B cell (primary cell): ENCODE results near the gene PANK3. TPM values are rescaled to one million over a fixed set of nuclear protein-coding genes. Genes with fewer than 3 reads are reported as not detected.

Experiments
- ATAC-seq: fragments of 200-7000 bp; cut with Tn5 transposase; one replicate; pipeline ENCODE4 v1.10.0; 2021; ENCODE audit warnings: low read depth, mild to moderate bottlenecking, moderate number of reproducible peaks, moderate library complexity
- CTCF ChIA-PET: fragments of 350-600 bp; sonication (Branson Sonifier 250); formaldehyde crosslinking; loops from one replicate; lab custom pipeline; 2021; ENCODE audit warnings: antibody characterized with exemption, inconsistent platforms; lab: Charles Lee
- POLR2A ChIA-PET: fragments of 350-600 bp; sonication (Branson Sonifier 250); formaldehyde crosslinking; loops from one replicate; lab custom pipeline; 2021; ENCODE audit warnings: antibody characterized with exemption; lab: Charles Lee
- DNase-seq: peaks from one replicate; pipeline ENCODE4 v3.0.0; 2013
- H2AFZ ChIP-seq: 2 replicates; pipeline ENCODE4 v1.6.1; 2012; ENCODE audit warnings: mild to moderate bottlenecking, low read depth, low read length; ENCODE audit not compliant: insufficient read depth, poor library complexity, severe bottlenecking
- H3K27ac ChIP-seq, 2 donors: 1 replicate in 1 of 2; 2 replicates in 1 of 2; pipeline ENCODE4 v1.5.1; 2012 to 2013; ENCODE audit warnings: low read length in 2 of 2, mild to moderate bottlenecking in 2 of 2, moderate library complexity in 1 of 2
- H3K27me3 ChIP-seq, 4 experiments: fragments of 200-600 bp in 1 of 4; sonication (generic) in 1 of 4; replicated peaks in 1 of 4; 1 replicate in 2 of 4; 2 replicates in 2 of 4; pipeline versions ENCODE4 v1.6.1 to v1.7.0; 2013 to 2016; ENCODE audit warnings: low read length in 3 of 4, mild to moderate bottlenecking in 2 of 4, mixed read lengths in 1 of 4, moderate library complexity in 1 of 4; ENCODE audit not compliant: insufficient read depth in 4 of 4, control insufficient read depth in 3 of 4; ENCODE audit errors: control extremely low read depth in 1 of 4
- H3K36me3 ChIP-seq, 2 experiments: replicated peaks in 1 of 2; 1 replicate in 1 of 2; 2 replicates in 1 of 2; pipeline versions ENCODE4 v1.6.1 to v1.7.1; 2013; ENCODE audit warnings: low read length in 1 of 2; ENCODE audit not compliant: insufficient read depth in 2 of 2, control insufficient read depth in 1 of 2; ENCODE audit errors: control extremely low read depth in 1 of 2, extremely low read depth in 1 of 2
- H3K4me1 ChIP-seq, 2 donors: fragments of 200-600 bp in 1 of 2; sonication (generic) in 1 of 2; 1 replicate in 1 of 2; 2 replicates in 1 of 2; pipeline versions ENCODE4 v1.5.1 to v1.6.1; 2013 to 2017; ENCODE audit warnings: low read length in 2 of 2; ENCODE audit not compliant: control insufficient read depth in 2 of 2, insufficient read depth in 2 of 2
- H3K4me2 ChIP-seq: replicated peaks from 2 replicates; pipeline ENCODE3; 2012; ENCODE audit warnings: mild to moderate bottlenecking, low read depth, low read length; ENCODE audit not compliant: poor library complexity, severe bottlenecking
- H3K4me3 ChIP-seq, 5 experiments: fragments of 200-600 bp in 1 of 5; sonication (generic) in 1 of 5; 1 replicate in 3 of 5; 2 replicates in 2 of 5; pipeline versions ENCODE4 v1.5.1 to v1.7.0; 2011 to 2016; ENCODE audit warnings: low read length in 4 of 5, mild to moderate bottlenecking in 4 of 5, low read depth in 2 of 5, control low read depth in 1 of 5, moderate library complexity in 1 of 5; ENCODE audit not compliant: insufficient read depth in 1 of 5; ENCODE audit errors: control extremely low read depth in 1 of 5, extremely low read depth in 1 of 5
- H3K79me2 ChIP-seq: fragments of 200-600 bp; sonication (generic); one replicate; pipeline ENCODE4 v1.6.0; 2016; ENCODE audit warnings: low read length; ENCODE audit not compliant: control insufficient read depth, insufficient read depth
- H3K9ac ChIP-seq: fragments of 200-600 bp; sonication (generic); 2 replicates; pipeline ENCODE4 v1.6.1; 2017; ENCODE audit warnings: mild to moderate bottlenecking, low read length, moderate library complexity
- H3K9me3 ChIP-seq, 3 donors: one replicate each; pipeline versions ENCODE4 v1.6.1 to v1.7.1; 2013; ENCODE audit warnings: low read length in 2 of 3; ENCODE audit not compliant: control insufficient read depth in 2 of 3, insufficient read depth in 1 of 3; ENCODE audit errors: control extremely low read depth in 1 of 3
- H4K20me1 ChIP-seq: 2 replicates; pipeline ENCODE4 v1.6.0; 2012; ENCODE audit warnings: mild to moderate bottlenecking, low read length; ENCODE audit not compliant: insufficient read depth, control insufficient read depth, poor library complexity, severe bottlenecking
- H3K27ac Mint-ChIP-seq: one replicate; pipeline ENCODE4 v1.8.0; 2021; ENCODE audit warnings: mixed read lengths
- H3K27me3 Mint-ChIP-seq: one replicate; pipeline ENCODE4 v1.8.0; 2021; ENCODE audit warnings: mixed read lengths
- H3K4me1 Mint-ChIP-seq: one replicate; pipeline ENCODE4 v1.8.0; 2021; ENCODE audit warnings: mixed read lengths
- H3K4me3 Mint-ChIP-seq: one replicate; pipeline ENCODE4 v1.8.0; 2021; ENCODE audit warnings: mixed read lengths
- H3K9me3 Mint-ChIP-seq: one replicate; pipeline ENCODE4 v1.8.0; 2022; ENCODE audit warnings: mixed read lengths; ENCODE audit not compliant: insufficient read depth
- EZH2 ChIP-seq: IDR thresholded peaks from 2 replicates; pipeline ENCODE4 v1.6.1; 2012; ENCODE audit warnings: borderline replicate concordance, low read depth, mild to moderate bottlenecking, moderate library complexity, low read length; ENCODE audit not compliant: insufficient read depth, poor library complexity, severe bottlenecking
- WGBS: methylation state at CpG from one replicate; pipeline ENCODE4 v1.1.5; 2013; ENCODE audit warnings: missing lambda C conversion rate; ENCODE audit not compliant: insufficient coverage; 5-methylcytosine and 5-hydroxymethylcytosine counted together
- intact Hi-C: fragments of 100-400 bp; cut with micrococcal nuclease; formaldehyde crosslinking; loops from one replicate; pipeline ENCODE4 v1.10.0; 2022
- polyA plus RNA-seq: library from polyadenylated mRNA; depleted of rRNA; stranded (reverse); fragments of >200 nt; gene quantifications from 2 replicates; pipeline ENCODE4 v1.2.3, GENCODE V29; 2012
- total RNA-seq, 2 donors: library from RNA; stranded (reverse); fragments of 120-200 nt in 1 of 2; gene quantifications; 1 replicate in 1 of 2; 2 replicates in 1 of 2; pipeline versions ENCODE4 v1.2.3 to v1.2.4, GENCODE V29; 2013 to 2022
- TF ChIP-seq, protein P1 (sequence below): fragments of 200-600 bp; IDR thresholded peaks from one replicate; pipeline ENCODE4 v1.8.0; 2022; ENCODE audit warnings: antibody characterized with exemption, mild to moderate bottlenecking

Gene PANK3
- total and polyA plus RNA-seq, 2 donors (not counting 1 experiment from before 2014, with no cell fraction given), result 6.3 to 61.8 TPM

DNA sequence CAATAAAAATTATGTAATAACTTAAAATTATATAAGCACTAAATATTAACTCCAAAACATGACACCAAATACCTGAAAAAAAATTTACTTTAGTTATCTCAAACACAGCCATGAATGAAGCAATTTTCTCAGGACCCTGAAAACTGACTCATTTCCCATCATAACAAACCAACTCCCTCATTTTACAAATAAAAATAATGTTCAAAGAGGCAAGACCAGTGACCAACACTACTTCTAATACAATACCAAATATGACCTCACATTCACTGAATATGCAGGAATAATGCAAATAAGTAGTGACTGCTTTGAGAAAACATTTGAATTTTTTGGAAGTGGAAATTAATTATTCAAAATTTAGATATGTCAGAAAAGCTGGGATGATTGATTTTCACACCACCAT is 28.5 kb downstream of the PANK3 start:
- Histone ChIP-seq H4K20me1 (peaks cover 16% of the 10 kb centered on the region), H3K4me3 (no peak overlapping the region), H2AFZ (no peak overlapping the region), H3K9ac (no peak overlapping the region), H3K4me2 (no peak overlapping the region), H3K4me1 (no peaks in the 10 kb centered on the region), H3K79me2 (peaks cover 4% of the 10 kb centered on the region), H3K36me3 (peaks cover 10 to 24% of the 10 kb centered on the region in 2 experiments), H3K27ac (no peak overlapping the region), H3K9me3 (no peaks in the 10 kb centered on the region), H3K27me3 (no peaks in the 10 kb centered on the region)
- no peaks in the 10 kb centered on the region for H3K9me3 Mint-ChIP-seq
- H3K27ac Mint-ChIP-seq, result no peak overlapping the region
- no peak for TF ChIP-seq EZH2
- TF ChIP-seq, protein P1, sequence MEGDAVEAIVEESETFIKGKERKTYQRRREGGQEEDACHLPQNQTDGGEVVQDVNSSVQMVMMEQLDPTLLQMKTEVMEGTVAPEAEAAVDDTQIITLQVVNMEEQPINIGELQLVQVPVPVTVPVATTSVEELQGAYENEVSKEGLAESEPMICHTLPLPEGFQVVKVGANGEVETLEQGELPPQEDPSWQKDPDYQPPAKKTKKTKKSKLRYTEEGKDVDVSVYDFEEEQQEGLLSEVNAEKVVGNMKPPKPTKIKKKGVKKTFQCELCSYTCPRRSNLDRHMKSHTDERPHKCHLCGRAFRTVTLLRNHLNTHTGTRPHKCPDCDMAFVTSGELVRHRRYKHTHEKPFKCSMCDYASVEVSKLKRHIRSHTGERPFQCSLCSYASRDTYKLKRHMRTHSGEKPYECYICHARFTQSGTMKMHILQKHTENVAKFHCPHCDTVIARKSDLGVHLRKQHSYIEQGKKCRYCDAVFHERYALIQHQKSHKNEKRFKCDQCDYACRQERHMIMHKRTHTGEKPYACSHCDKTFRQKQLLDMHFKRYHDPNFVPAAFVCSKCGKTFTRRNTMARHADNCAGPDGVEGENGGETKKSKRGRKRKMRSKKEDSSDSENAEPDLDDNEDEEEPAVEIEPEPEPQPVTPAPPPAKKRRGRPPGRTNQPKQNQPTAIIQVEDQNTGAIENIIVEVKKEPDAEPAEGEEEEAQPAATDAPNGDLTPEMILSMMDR, result no peak
- DNase-seq, result no peak
- H3K4me1 Mint-ChIP-seq, result no peaks in the 10 kb centered on the region
- no peak for ATAC-seq
- POLR2A ChIA-PET, result no interaction called here
- intact Hi-C loops, result no loop called here
- H3K27me3 Mint-ChIP-seq, result no peaks in the 10 kb centered on the region
- CTCF ChIA-PET, result no interaction called here
- no peak overlapping the region for H3K4me3 Mint-ChIP-seq

DNA sequence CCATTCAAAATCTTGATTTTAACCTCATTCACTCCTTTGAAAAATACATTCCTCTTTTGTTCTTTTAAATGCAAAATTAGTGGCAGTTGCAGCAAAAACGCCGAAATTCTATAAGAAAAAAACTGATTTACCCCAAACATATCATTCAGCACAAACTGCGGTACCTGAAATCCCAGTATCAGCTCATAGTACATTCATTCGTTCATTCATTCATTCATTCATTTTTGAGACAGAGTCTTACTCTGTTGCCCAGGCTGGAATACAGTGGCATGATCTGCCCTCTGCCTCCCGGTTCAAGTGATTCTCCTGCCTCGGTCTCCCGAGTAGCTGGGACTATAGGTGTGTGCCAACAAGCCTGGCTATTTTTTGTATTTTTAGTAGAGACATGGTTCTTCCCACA is 29.6 kb downstream of the PANK3 start:
- no peak overlapping the region for H3K4me3 ChIP-seq
- ChIA-PET POLR2A (no interaction called here), CTCF (no interaction called here)
- TF ChIP-seq, protein P1, result no peak
- no peak for TF ChIP-seq EZH2
- no peak for DNase-seq
- H2AFZ ChIP-seq, result no peak overlapping the region
- H3K9ac ChIP-seq, result no peak overlapping the region
- Mint-ChIP-seq H3K4me3 (no peak overlapping the region), H3K27ac (no peak overlapping the region), H3K27me3 (no peaks in the 10 kb centered on the region), H3K9me3 (peaks cover 3% of the 10 kb centered on the region), H3K4me1 (no peaks in the 10 kb centered on the region)
- peaks cover 8 to 20% of the 10 kb centered on the region in 2 experiments for H3K36me3 ChIP-seq
- ATAC-seq, result no peak
- intact Hi-C loops, result no loop called here
- H3K27ac ChIP-seq, result no peak overlapping the region
- no peaks in the 10 kb centered on the region for H3K4me1 ChIP-seq
- no peaks in the 10 kb centered on the region for H3K9me3 ChIP-seq
- H4K20me1 ChIP-seq, result peaks cover 16% of the 10 kb centered on the region
- H3K79me2 ChIP-seq, result peaks cover 4% of the 10 kb centered on the region
- no peaks in the 10 kb centered on the region for H3K27me3 ChIP-seq
- WGBS, result 96% methylated on average over 4 of the region's 7 CpGs
- no peak overlapping the region for H3K4me2 ChIP-seq
